Measurements from ENCODE around the gene PLOD1. TPM values are rescaled to one million over a fixed set of nuclear protein-coding genes. Genes with fewer than 3 reads are reported as not detected.

Gene PLOD1
- total RNA-seq, 1 experiment from 2014 or later = 46.9 TPM

DNA sequence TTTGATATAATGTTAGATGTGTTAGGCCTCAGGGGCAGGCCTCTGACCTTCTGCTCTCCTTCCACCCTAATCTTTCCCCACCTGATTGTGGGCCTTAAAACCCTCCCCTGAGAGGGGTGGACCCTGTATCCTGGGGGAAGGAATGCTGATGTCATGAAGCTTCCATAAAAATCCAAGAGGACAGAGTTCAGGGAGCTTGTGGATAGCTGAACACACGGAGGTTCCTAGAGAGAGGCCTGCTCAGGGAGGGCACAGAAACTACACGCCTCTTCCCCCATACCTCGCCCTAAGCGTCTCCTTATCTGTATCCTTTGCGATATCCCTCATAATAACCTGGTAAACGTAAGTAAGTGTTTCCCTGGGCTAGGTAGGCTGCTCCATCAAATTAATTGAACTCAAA, 50.1 kb downstream of the PLOD1 start:
- Mint-ChIP-seq H3K9me3 (no peaks in the 10 kb centered on the region), H3K27me3 (ENCODE audit: low read depth) (no peaks in the 10 kb centered on the region), H3K4me3 (no peak overlapping the region), H3K27ac (no peak overlapping the region), H3K36me3 (peaks cover 51% of the 10 kb centered on the region), H3K4me1 (peaks cover 24% of the 10 kb centered on the region)
- TF ChIP-seq SMAD4 (CRISPR knock-in tag; IDR thresholded peaks at IDR 0.05) = no peak
- TF ChIP-seq, protein P1, sequence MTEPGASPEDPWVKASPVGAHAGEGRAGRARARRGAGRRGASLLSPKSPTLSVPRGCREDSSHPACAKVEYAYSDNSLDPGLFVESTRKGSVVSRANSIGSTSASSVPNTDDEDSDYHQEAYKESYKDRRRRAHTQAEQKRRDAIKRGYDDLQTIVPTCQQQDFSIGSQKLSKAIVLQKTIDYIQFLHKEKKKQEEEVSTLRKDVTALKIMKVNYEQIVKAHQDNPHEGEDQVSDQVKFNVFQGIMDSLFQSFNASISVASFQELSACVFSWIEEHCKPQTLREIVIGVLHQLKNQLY (CRISPR knock-in tag; IDR thresholded peaks at IDR 0.05) = no peak
- TF ChIP-seq NR3C1 (CRISPR knock-in tag; conservative IDR thresholded peaks at IDR 0.05; ENCODE audit: low read depth) = no peak
- TF ChIP-seq MAX (CRISPR knock-in tag; IDR thresholded peaks at IDR 0.05) = no peak
- TF ChIP-seq, protein P2, sequence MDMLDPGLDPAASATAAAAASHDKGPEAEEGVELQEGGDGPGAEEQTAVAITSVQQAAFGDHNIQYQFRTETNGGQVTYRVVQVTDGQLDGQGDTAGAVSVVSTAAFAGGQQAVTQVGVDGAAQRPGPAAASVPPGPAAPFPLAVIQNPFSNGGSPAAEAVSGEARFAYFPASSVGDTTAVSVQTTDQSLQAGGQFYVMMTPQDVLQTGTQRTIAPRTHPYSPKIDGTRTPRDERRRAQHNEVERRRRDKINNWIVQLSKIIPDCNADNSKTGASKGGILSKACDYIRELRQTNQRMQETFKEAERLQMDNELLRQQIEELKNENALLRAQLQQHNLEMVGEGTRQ (CRISPR knock-in tag; IDR thresholded peaks at IDR 0.05) = no peak
- no peak for TF ChIP-seq ZNF219 (CRISPR knock-in tag; IDR thresholded peaks at IDR 0.05; ENCODE audit: borderline replicate concordance)
- no peak for TF ChIP-seq TP53 (CRISPR knock-in tag; IDR thresholded peaks at IDR 0.05)
- TF ChIP-seq RELA (CRISPR knock-in tag; IDR thresholded peaks at IDR 0.05; ENCODE audit: borderline replicate concordance) = no peak
- TF ChIP-seq PREB (CRISPR knock-in tag; IDR thresholded peaks at IDR 0.05; ENCODE audit: borderline replicate concordance) = no peak
- no peak for TF ChIP-seq MXD4 (CRISPR knock-in tag; IDR thresholded peaks at IDR 0.05; ENCODE audit: borderline replicate concordance)
- no peak for TF ChIP-seq ATF1 (CRISPR knock-in tag; IDR thresholded peaks at IDR 0.05)
- no peak for TF ChIP-seq ZMAT4 (CRISPR knock-in tag; IDR thresholded peaks at IDR 0.05)
- no peak for TF ChIP-seq GRHL2 (CRISPR knock-in tag; IDR thresholded peaks at IDR 0.05; ENCODE audit: insufficient replicate concordance, severe bottlenecking)
- no peak for TF ChIP-seq ZNF671 (CRISPR knock-in tag; IDR thresholded peaks at IDR 0.05)
- no peak for TF ChIP-seq ETV6 (CRISPR knock-in tag; IDR thresholded peaks at IDR 0.05)
- no peak for TF ChIP-seq FOXK1 (CRISPR knock-in tag; IDR thresholded peaks at IDR 0.05)
- POLR2A ChIA-PET = no interaction called here
- no peak for ATAC-seq
- CTCF ChIA-PET = interaction anchor here (0.8 kb wide), 1 partner anchor 200 kb away, joined by 3 read pairs; no protein-coding TSS in a partner anchor
- no peak for DNase-seq (ENCODE audit: low spot score)

DNA sequence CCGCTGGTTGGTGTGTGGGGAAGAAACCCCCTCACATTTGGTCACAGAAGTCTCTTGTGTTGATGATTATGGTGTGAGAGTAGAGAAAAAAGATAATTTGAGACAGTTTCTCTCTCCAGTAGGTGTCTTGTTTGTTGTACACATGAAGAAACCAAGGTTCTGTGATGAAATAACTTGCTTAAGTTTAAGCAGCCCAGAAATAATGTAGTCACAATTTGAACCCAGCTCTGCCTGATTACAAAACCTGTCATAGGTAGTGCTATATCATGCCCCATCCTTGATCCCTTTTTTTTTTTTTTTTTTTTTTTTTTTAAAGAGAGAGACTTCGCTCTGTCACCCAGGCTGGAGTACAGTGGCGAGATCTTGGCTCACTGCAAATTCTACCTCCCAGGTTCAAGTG, 50.7 kb downstream of the PLOD1 start:
- no peaks in the 10 kb centered on the region for H3K27me3 Mint-ChIP-seq (ENCODE audit: low read depth)
- ATAC-seq (no peak), DNase-seq (ENCODE audit: low spot score) (no peak)
- H3K4me1 Mint-ChIP-seq = peaks cover 21% of the 10 kb centered on the region
- H3K4me3 Mint-ChIP-seq = no peak overlapping the region
- no peak overlapping the region for H3K27ac Mint-ChIP-seq
- peaks cover 57% of the 10 kb centered on the region for H3K36me3 Mint-ChIP-seq
- ChIA-PET CTCF (interaction anchor here (0.7 to 0.8 kb wide), 2 partner anchors 200 to 357 kb away, joined by 3 to 10 read pairs; no protein-coding TSS in a partner anchor), POLR2A (interaction anchor here (1.1 kb wide), 1 partner anchor 45 kb away, joined by 6 read pairs; no protein-coding TSS in a partner anchor)
- no peaks in the 10 kb centered on the region for H3K9me3 Mint-ChIP-seq
- TF ChIP-seq, protein P3, sequence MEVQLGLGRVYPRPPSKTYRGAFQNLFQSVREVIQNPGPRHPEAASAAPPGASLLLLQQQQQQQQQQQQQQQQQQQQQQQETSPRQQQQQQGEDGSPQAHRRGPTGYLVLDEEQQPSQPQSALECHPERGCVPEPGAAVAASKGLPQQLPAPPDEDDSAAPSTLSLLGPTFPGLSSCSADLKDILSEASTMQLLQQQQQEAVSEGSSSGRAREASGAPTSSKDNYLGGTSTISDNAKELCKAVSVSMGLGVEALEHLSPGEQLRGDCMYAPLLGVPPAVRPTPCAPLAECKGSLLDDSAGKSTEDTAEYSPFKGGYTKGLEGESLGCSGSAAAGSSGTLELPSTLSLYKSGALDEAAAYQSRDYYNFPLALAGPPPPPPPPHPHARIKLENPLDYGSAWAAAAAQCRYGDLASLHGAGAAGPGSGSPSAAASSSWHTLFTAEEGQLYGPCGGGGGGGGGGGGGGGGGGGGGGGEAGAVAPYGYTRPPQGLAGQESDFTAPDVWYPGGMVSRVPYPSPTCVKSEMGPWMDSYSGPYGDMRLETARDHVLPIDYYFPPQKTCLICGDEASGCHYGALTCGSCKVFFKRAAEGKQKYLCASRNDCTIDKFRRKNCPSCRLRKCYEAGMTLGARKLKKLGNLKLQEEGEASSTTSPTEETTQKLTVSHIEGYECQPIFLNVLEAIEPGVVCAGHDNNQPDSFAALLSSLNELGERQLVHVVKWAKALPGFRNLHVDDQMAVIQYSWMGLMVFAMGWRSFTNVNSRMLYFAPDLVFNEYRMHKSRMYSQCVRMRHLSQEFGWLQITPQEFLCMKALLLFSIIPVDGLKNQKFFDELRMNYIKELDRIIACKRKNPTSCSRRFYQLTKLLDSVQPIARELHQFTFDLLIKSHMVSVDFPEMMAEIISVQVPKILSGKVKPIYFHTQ (CRISPR knock-in tag; IDR thresholded peaks at IDR 0.05) = no peak
- no peak for TF ChIP-seq SP1 (CRISPR knock-in tag; conservative IDR thresholded peaks at IDR 0.05)
- TF ChIP-seq TEAD4 (CRISPR knock-in tag; IDR thresholded peaks at IDR 0.05) = no peak
- TF ChIP-seq TEAD1 (CRISPR knock-in tag; IDR thresholded peaks at IDR 0.05) = no peak
- TF ChIP-seq ZNF512 (CRISPR knock-in tag; IDR thresholded peaks at IDR 0.05; ENCODE audit: borderline replicate concordance) = no peak
- no peak for TF ChIP-seq ZNF232 (CRISPR knock-in tag; IDR thresholded peaks at IDR 0.05)
- TF ChIP-seq PRRX2 (CRISPR knock-in tag; IDR thresholded peaks at IDR 0.05) = no peak
- TF ChIP-seq NFYB (CRISPR knock-in tag; conservative IDR thresholded peaks at IDR 0.05; ENCODE audit: low read depth) = no peak

All from WTC11 (cell line).